Measurements from ENCODE around the gene MVK. TPM values are rescaled to one million over a fixed set of nuclear protein-coding genes. Genes with fewer than 3 reads are reported as not detected.

MVK gene
- total and polyA plus RNA-seq, 2 of the 4 experiments (the other 2 are of a cell fraction), result 6.6 to 11.5 TPM

DNA sequence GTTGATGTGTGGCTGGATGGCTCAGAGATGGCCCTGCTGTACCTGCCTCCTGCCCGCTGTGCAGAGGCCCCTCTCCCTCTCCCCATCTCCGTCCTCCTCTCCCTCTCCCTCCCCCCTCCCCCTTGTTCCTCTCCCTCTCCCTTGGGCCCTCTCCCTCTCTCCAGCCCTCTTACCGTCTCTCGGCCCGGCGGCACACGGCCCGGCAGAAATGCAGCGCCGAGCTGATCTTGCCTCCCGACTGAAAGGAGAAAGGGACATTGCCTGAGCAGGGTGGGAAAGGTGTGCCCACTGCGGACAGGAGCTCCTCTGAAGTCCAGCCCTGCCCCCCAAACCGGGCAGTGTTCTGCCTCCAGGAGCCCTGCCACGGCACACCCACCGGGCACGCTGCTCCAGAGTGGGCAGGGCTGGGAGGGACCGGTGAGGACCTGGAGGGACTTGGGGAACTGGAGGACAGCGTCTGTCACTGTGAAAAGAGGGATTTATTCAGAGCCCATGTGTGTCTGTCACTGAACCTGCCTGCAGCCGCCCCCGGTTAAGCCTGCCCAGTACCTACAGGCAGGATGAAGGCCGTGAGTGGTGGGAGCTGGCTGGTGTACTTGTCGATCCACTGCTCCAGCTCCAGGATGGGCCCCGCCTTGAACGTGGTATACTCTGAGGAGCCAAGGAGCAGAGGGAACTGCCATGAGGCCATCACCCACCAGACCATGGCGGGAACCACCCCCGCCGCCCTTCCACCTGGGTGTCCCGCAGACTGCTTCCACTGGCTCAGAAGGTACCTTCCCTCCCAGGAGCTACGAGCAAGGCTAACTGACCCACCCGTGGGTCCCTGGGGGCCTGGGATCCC lies 12.5 kb upstream of the MVK start:
- no peak overlapping the region for H3K9ac ChIP-seq (ENCODE audit: low read depth, low read length)
- H3K9me3 ChIP-seq (ENCODE audit: control insufficient read depth, insufficient read depth, low read length), result 0 out of 2 replicates have a peak, but pooled peaks cover 2% of the 10 kb centered on the region
- 76% methylated on average over 12 of the region's 30 CpGs; no CpG with 5 or more reads in 1 of the 2 experiments for WGBS, 2 experiments (ENCODE audit: extremely low coverage in 2 of 2, insufficient read length in 1 of 2)
- H2AFZ ChIP-seq (replicated peaks; ENCODE audit: low read length, poor library complexity), result no peak overlapping the region
- no peak overlapping the region for H3K4me3 ChIP-seq (ENCODE audit: insufficient read depth, low read depth, low read length)
- no peaks in the 10 kb centered on the region for H3K79me1 ChIP-seq (ENCODE audit: low read depth in 1 of 2, low read length in 2 of 2)
- H3K4me2 ChIP-seq (ENCODE audit: low read depth, low read length), result no peak overlapping the region
- ChIA-PET CTCF (no interaction called here), POLR2A (ENCODE audit: unreplicated experiment) (no interaction called here)
- no TSS peak for BruUV-seq (replicated peaks)
- H3K4me1 ChIP-seq (ENCODE audit: control insufficient read depth, insufficient read depth, low read length), result no peaks in the 10 kb centered on the region
- H2BK5ac ChIP-seq (ENCODE audit: low read depth, low read length, poor library complexity, severe bottlenecking), result no peak overlapping the region
- no peaks in the 10 kb centered on the region for H3K27me3 ChIP-seq (ENCODE audit: control insufficient read depth, insufficient read depth, low read length)
- no peak overlapping the region for H2AK5ac ChIP-seq (ENCODE audit: low read depth, low read length)
- no peaks in the 10 kb centered on the region for H3K9me1 ChIP-seq (ENCODE audit: insufficient read depth, low read length)
- DNase-seq (no peak), ATAC-seq (ENCODE audit: low read depth) (no peak)
- H3K18ac ChIP-seq (ENCODE audit: low read depth, low read length), result no peak overlapping the region
- dilution Hi-C loops (cut with HindIII; ENCODE audit: low sequenced_read_pairs, unreplicated experiment) (no loop called here), intact Hi-C loops (cut with micrococcal nuclease) (no loop called here), in situ Hi-C loops (cut with MboI; ENCODE audit: low sequenced_read_pairs) (no loop called here)
- no peak overlapping the region for H3K14ac ChIP-seq (replicated peaks; ENCODE audit: low read depth, low read length)
- no peak overlapping the region for H2BK120ac ChIP-seq (ENCODE audit: low read depth, low read length)
- H3K56ac ChIP-seq (ENCODE audit: extremely low read depth, insufficient read depth, low read length), result no peak overlapping the region
- H2BK15ac ChIP-seq (ENCODE audit: low read depth, low read length), result no peak overlapping the region
- no peak overlapping the region for H2BK20ac ChIP-seq (ENCODE audit: low read depth, low read length)
- no peak overlapping the region for H4K91ac ChIP-seq (ENCODE audit: insufficient read depth, low read depth, low read length)
- no peak overlapping the region for H4K8ac ChIP-seq (ENCODE audit: low read depth in 2 of 2, low read length in 2 of 2)
- no peaks in the 10 kb centered on the region for H4K20me1 ChIP-seq (ENCODE audit: insufficient read depth, low read length)
- no peak overlapping the region for H3K23ac ChIP-seq (ENCODE audit: low read depth, low read length)
- no peak overlapping the region for H4K5ac ChIP-seq (ENCODE audit: low read depth, low read length)
- H3K36me3 ChIP-seq (ENCODE audit: control insufficient read depth, insufficient read depth, low read length), result 0 out of 2 replicates have a peak, but pooled peaks cover 1% of the 10 kb centered on the region
- H3K4ac ChIP-seq (ENCODE audit: low read depth, low read length), result no peak overlapping the region
- H3K27ac ChIP-seq (ENCODE audit: insufficient read depth, low read length), result no peak overlapping the region
- H2AK9ac ChIP-seq (replicated peaks; ENCODE audit: low read depth, low read length, poor library complexity), result no peak overlapping the region
- TF ChIP-seq MAZ (IDR thresholded peaks at IDR 0.05; ENCODE audit: borderline replicate concordance, low read depth, low read length), result no peak
- no peak for TF ChIP-seq NFE2L2 (IDR thresholded peaks at IDR 0.05; ENCODE audit: low read depth, low read length)
- TF ChIP-seq CHD1 (IDR thresholded peaks at IDR 0.05; ENCODE audit: low read depth, low read length), result no peak
- TF ChIP-seq SMC3 (IDR thresholded peaks at IDR 0.05; ENCODE audit: low read depth, low read length), result no peak
- TF ChIP-seq FOS (IDR thresholded peaks at IDR 0.05; ENCODE audit: low read depth, low read length), result no peak
- TF ChIP-seq RAD21 (IDR thresholded peaks at IDR 0.05; ENCODE audit: low read length), result no peak
- TF ChIP-seq BHLHE40 (IDR thresholded peaks at IDR 0.05; ENCODE audit: low read depth, low read length), result no peak
- TF ChIP-seq, protein P1, sequence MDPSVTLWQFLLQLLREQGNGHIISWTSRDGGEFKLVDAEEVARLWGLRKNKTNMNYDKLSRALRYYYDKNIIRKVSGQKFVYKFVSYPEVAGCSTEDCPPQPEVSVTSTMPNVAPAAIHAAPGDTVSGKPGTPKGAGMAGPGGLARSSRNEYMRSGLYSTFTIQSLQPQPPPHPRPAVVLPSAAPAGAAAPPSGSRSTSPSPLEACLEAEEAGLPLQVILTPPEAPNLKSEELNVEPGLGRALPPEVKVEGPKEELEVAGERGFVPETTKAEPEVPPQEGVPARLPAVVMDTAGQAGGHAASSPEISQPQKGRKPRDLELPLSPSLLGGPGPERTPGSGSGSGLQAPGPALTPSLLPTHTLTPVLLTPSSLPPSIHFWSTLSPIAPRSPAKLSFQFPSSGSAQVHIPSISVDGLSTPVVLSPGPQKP (IDR thresholded peaks at IDR 0.05; ENCODE audit: borderline replicate concordance, low read depth, low read length), result no peak
- TF ChIP-seq RCOR1 (IDR thresholded peaks at IDR 0.05; ENCODE audit: insufficient replicate concordance, low read length), result no peak
- TF ChIP-seq, protein P2, sequence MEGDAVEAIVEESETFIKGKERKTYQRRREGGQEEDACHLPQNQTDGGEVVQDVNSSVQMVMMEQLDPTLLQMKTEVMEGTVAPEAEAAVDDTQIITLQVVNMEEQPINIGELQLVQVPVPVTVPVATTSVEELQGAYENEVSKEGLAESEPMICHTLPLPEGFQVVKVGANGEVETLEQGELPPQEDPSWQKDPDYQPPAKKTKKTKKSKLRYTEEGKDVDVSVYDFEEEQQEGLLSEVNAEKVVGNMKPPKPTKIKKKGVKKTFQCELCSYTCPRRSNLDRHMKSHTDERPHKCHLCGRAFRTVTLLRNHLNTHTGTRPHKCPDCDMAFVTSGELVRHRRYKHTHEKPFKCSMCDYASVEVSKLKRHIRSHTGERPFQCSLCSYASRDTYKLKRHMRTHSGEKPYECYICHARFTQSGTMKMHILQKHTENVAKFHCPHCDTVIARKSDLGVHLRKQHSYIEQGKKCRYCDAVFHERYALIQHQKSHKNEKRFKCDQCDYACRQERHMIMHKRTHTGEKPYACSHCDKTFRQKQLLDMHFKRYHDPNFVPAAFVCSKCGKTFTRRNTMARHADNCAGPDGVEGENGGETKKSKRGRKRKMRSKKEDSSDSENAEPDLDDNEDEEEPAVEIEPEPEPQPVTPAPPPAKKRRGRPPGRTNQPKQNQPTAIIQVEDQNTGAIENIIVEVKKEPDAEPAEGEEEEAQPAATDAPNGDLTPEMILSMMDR (conservative IDR thresholded peaks at IDR 0.05; ENCODE audit: low read depth, low read length), result no peak
- no peak for TF ChIP-seq MXI1 (IDR thresholded peaks at IDR 0.05; ENCODE audit: borderline replicate concordance, low read depth, low read length)
- TF ChIP-seq POLR2A (IDR thresholded peaks at IDR 0.05; ENCODE audit: low read depth, low read length), result no peak
- no peak for TF ChIP-seq MAFK (IDR thresholded peaks at IDR 0.05; ENCODE audit: low read depth, low read length)
- no peak for TF ChIP-seq RFX5 (IDR thresholded peaks at IDR 0.05; ENCODE audit: low read depth, low read length)
- TF ChIP-seq, protein P3, sequence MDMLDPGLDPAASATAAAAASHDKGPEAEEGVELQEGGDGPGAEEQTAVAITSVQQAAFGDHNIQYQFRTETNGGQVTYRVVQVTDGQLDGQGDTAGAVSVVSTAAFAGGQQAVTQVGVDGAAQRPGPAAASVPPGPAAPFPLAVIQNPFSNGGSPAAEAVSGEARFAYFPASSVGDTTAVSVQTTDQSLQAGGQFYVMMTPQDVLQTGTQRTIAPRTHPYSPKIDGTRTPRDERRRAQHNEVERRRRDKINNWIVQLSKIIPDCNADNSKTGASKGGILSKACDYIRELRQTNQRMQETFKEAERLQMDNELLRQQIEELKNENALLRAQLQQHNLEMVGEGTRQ (IDR thresholded peaks at IDR 0.05; ENCODE audit: low read depth, low read length), result no peak
